Lung (tissue), 12 donors: Measurements from ENCODE around the gene CD44. TPM values are rescaled to one million over a fixed set of nuclear protein-coding genes. Genes with fewer than 3 reads are reported as not detected.

Experiments
- ATAC-seq: fragments of 200-7000 bp; cut with Tn5 transposase; one replicate; pipeline ENCODE4 v1.9.1; 2020; ENCODE audit warnings: moderate number of reproducible peaks; ENCODE audit not compliant: insufficient read depth, low FRiP score
- DNase-seq, 3 donors: peaks; one replicate each; pipeline ENCODE4 v3.0.0-alpha.2; 2013 to 2017
- H3K27ac ChIP-seq, 2 donors: one replicate each; pipeline ENCODE4 v1.5.1; 2013; ENCODE audit warnings: mild to moderate bottlenecking in 2 of 2, moderate library complexity in 2 of 2, control low read depth in 1 of 2, inconsistent platforms in 1 of 2, low read depth in 1 of 2, low read length in 1 of 2
- H3K27me3 ChIP-seq, 3 donors: one replicate each; pipeline ENCODE4 v1.5.1; 2013; ENCODE audit warnings: low read length in 2 of 3; ENCODE audit not compliant: control insufficient read depth in 3 of 3, insufficient read depth in 3 of 3
- H3K36me3 ChIP-seq, 4 donors: one replicate each; pipeline ENCODE4 v1.5.1; 2013; ENCODE audit warnings: low read length in 4 of 4, mild to moderate bottlenecking in 1 of 4, moderate library complexity in 1 of 4; ENCODE audit not compliant: control insufficient read depth in 4 of 4, insufficient read depth in 4 of 4
- H3K4me1 ChIP-seq, 5 donors: one replicate each; pipeline ENCODE4 v1.5.1; 2013; ENCODE audit warnings: low read length in 5 of 5, mild to moderate bottlenecking in 2 of 5, moderate library complexity in 1 of 5; ENCODE audit not compliant: control insufficient read depth in 5 of 5, insufficient read depth in 5 of 5
- H3K4me3 ChIP-seq: one replicate; pipeline ENCODE4 v1.5.1; 2013; ENCODE audit warnings: mild to moderate bottlenecking, control low read depth, moderate library complexity
- H3K9ac ChIP-seq, 2 donors: one replicate each; pipeline ENCODE4 v1.5.1; 2013; ENCODE audit warnings: low read length in 2 of 2, control low read depth in 1 of 2; ENCODE audit not compliant: insufficient read depth in 1 of 2
- H3K9me3 ChIP-seq, 4 donors: one replicate each; pipeline ENCODE4 v1.5.1; 2013; ENCODE audit warnings: low read length in 3 of 4, mild to moderate bottlenecking in 1 of 4, moderate library complexity in 1 of 4; ENCODE audit not compliant: control insufficient read depth in 4 of 4, insufficient read depth in 3 of 4
- WGBS, 2 donors: extraction: QIAGEN DNeasy Blood & Tissue Kit; methylation state at CpG; one replicate each; pipeline ENCODE4 v1.1.7; 2013; 5-methylcytosine and 5-hydroxymethylcytosine counted together
- polyA plus RNA-seq, 2 donors: library from polyadenylated mRNA; stranded (reverse); fragments of 200-250 nt; gene quantifications; one replicate each; pipeline ENCODE4 v1.2.1, GENCODE V29; 2013
- total RNA-seq, 2 donors: library from RNA; depleted of rRNA in 1 of 2; stranded (reverse); fragments of >200 nt in 1 of 2; gene quantifications; one replicate each; pipeline ENCODE4 v1.2.1, GENCODE V29; 2014 to 2021
- TF ChIP-seq, protein P1 (sequence below): IDR thresholded peaks from 2 replicates; pipeline ENCODE4 v1.5.1; 2012; ENCODE audit warnings: mild to moderate bottlenecking; ENCODE audit errors: control extremely low read depth, extremely low read depth
- donor health status: control.
- donor health status: control.
- donor health status: Bipolar disorder and iron deficiency.
- donor health status: healthy.
- donor health status: DM: yes; HTN: yes; CAD: no.

The CD44 gene
- total and polyA plus RNA-seq, 4 donors, result 115 to 636 (median 544) TPM

DNA sequence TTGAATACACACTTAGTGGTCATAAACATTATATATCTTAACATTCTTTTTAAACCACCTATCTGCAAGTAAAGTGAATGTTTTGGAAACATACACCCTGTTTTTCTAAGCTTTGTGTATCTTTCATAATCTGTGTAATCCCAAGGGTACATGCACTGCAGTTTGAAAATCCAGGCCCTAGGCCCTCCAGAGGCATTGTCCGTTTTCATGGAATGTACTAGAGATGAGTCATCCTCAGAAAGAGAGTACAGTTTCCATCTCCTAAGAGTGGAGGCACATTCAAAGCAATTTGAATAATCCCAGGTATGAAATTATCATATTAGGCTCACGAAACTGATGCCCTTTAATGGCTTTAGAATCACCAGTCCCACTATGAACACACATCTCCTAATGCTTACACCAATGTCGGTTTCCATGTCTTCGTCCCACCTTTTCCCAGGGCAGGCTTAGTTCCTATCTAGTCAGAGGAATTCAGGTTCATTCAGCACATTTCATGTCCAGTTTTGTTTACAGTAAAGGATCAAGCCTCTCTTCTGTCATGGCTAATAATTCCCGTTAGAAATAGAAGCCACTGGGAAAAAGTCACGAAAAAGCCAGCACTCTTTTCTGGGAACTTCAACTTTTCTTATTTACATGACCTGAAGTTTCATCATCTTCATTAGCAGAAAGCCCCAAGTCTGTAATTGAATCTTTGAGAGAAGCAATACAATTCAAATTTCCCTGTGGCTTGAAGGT is 39.5 kb upstream of the CD44 start:
- H3K4me3 ChIP-seq, result no peak overlapping the region
- H3K27me3 ChIP-seq, result no peaks in the 10 kb centered on the region
- peak overlapping the region in 1 of 2 donors; percentile 3 for H3K27ac ChIP-seq
- TF ChIP-seq, protein P1, sequence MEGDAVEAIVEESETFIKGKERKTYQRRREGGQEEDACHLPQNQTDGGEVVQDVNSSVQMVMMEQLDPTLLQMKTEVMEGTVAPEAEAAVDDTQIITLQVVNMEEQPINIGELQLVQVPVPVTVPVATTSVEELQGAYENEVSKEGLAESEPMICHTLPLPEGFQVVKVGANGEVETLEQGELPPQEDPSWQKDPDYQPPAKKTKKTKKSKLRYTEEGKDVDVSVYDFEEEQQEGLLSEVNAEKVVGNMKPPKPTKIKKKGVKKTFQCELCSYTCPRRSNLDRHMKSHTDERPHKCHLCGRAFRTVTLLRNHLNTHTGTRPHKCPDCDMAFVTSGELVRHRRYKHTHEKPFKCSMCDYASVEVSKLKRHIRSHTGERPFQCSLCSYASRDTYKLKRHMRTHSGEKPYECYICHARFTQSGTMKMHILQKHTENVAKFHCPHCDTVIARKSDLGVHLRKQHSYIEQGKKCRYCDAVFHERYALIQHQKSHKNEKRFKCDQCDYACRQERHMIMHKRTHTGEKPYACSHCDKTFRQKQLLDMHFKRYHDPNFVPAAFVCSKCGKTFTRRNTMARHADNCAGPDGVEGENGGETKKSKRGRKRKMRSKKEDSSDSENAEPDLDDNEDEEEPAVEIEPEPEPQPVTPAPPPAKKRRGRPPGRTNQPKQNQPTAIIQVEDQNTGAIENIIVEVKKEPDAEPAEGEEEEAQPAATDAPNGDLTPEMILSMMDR, result no peak
- H3K9ac ChIP-seq, result no peak overlapping the region
- DNase-seq (no peak), ATAC-seq (no peak)
- peaks cover 0 to 6% (median 0%) of the 10 kb centered on the region in 5 donors for H3K4me1 ChIP-seq
- 73 to 83% methylated on average over 6 of the region's 6 CpGs for WGBS, 2 donors
- no peaks in the 10 kb centered on the region for H3K36me3 ChIP-seq
- peaks cover 0 to 1% (median 0%) of the 10 kb centered on the region in 4 donors for H3K9me3 ChIP-seq

DNA sequence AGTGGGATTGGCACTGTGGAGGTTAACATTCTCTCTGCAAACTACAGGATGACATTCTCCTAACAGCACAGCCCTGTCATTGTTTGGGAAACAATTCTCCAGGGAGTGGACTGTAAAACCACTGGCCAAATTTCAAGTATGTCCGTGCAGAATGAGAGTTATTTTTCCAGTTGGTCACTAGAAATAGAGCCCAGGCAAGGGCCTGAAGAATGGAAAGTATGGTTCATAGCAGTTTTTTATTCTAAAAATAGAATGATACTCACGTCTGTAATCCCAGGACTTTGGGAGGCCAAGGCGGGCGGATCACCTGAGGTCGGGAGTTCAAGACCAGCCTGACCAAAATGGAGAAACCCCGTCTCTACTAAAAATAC is 39.0 kb upstream of the CD44 start:
- H3K36me3 ChIP-seq, result no peaks in the 10 kb centered on the region
- DNase-seq, result peak in 1 of 3 donors; percentile 43
- TF ChIP-seq, protein P1, result no peak
- peaks cover 0 to 6% (median 0%) of the 10 kb centered on the region in 5 donors for H3K4me1 ChIP-seq
- peaks cover 0 to 1% (median 0%) of the 10 kb centered on the region in 4 donors for H3K9me3 ChIP-seq
- H3K9ac ChIP-seq, result no peak overlapping the region
- H3K27ac ChIP-seq, result peak overlapping the region in 1 of 2 donors; percentile 3
- no peak for ATAC-seq
- H3K4me3 ChIP-seq, result no peak overlapping the region
- H3K27me3 ChIP-seq, result no peaks in the 10 kb centered on the region
- 58 to 78% methylated on average over 6 of the region's 6 CpGs for WGBS, 2 donors

DNA sequence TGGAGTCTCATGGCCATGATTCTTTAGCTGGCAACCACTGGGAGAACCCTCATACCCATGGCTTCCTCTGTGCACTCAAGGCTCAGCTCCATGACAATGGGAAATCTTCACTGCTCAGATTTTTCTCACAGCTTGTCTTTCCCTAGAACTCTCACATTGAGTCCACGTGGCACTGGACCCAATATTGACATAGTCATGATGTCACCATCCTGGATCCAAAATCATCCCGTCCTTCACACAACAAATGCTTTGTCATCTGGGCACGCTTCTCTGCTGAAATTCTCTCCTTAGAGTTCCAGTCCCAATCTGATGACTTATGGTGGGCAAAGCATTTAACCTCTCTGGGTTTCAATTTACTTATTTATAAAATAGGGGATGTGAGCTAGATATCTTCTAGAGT is 37.7 kb upstream of the CD44 start:
- 77 to 83% methylated on average over 3 of the region's 3 CpGs for WGBS, 2 donors
- no peak for ATAC-seq
- Histone ChIP-seq H3K9ac (no peak overlapping the region), H3K36me3 (no peaks in the 10 kb centered on the region), H3K4me3 (no peak overlapping the region), H3K27ac (no peak overlapping the region), H3K4me1 (peaks cover 0 to 7% (median 0%) of the 10 kb centered on the region in 5 donors), H3K9me3 (peaks cover 0 to 1% (median 0%) of the 10 kb centered on the region in 4 donors), H3K27me3 (no peaks in the 10 kb centered on the region)
- TF ChIP-seq, protein P1, result no peak
- DNase-seq, result no peak
